Measurements from ENCODE around the gene M1AP.

The M1AP gene, protein sequence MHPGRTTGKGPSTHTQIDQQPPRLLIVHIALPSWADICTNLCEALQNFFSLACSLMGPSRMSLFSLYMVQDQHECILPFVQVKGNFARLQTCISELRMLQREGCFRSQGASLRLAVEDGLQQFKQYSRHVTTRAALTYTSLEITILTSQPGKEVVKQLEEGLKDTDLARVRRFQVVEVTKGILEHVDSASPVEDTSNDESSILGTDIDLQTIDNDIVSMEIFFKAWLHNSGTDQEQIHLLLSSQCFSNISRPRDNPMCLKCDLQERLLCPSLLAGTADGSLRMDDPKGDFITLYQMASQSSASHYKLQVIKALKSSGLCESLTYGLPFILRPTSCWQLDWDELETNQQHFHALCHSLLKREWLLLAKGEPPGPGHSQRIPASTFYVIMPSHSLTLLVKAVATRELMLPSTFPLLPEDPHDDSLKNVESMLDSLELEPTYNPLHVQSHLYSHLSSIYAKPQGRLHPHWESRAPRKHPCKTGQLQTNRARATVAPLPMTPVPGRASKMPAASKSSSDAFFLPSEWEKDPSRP

DNA sequence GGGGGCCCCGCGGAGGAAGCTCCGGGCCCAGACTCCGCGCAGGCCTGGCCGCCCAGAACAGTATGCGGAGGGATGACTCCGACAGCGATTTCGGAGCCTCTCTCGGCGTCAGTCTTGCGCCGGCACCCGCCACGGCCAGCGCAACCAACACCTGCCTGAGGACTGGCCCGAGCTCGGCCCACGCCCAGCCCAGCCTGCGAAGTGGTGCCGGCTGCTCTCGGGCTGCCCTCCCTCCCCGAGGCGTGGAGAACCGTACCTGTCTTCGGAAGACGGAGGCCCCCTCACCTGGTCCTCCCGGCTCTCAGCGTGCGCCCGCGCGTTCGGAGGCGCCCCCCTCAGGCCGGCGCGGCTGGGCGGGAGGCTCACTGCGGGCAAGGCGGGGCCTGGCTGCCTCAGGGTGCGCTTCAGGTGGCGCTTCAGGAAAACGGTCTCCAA lies at the start of gene M1AP:
M1AP (minus strand) TSS at position 322 of the 435 bp plus-strand sequence. CDS start 8,055 bp downstream, outside the sequence.
- DNase-seq, result peak in 1 of 2 experiments; percentile 6

GRCh38 chr2:74696829-74697228 lies 48.7 kb upstream of the M1AP start:
- DNase-seq, result no peak

DNA sequence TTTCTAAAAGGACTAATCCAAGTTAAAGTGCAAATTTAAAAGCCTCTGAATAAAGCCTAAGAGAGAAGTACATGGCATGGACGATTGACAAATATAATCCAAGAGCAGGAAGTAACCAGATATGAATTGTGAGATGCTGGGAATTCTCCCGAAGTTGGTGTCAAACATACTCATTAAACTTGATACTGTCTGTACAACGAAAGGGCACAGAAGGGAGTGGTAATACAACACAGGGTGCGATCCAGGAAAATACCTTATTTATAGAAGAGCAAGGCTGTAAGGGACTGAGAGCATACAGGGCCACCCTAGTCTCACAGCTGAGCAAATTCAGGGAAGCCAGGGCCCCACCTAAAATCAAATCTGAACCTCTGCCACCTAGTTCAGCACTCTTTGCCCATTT lies 47.5 kb upstream of the M1AP start:
- no peak for DNase-seq

GRCh38 chr2:74694281-74694680 lies 46.2 kb upstream of the M1AP start:
- DNase-seq, result no peak

DNA sequence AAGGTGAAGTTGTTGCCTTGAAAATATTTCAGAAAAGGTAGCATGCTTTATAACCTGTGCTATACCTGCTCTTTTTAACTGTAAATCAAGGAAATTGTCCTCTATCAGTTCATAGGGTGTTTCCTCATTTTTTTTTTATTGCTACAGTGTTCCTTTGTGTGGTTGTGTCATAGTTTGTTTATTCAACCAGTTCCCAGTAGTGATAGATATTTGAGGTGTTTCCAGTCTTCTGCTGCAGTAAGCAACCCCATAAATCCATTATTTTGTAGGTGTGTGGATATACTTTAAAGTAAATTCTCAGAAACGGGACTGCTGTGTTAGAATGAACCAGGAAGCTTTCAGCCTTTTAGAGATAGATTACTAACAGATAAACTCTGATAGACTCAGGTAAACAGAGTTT lies 45.5 kb upstream of the M1AP start:
- no peak for DNase-seq

DNA sequence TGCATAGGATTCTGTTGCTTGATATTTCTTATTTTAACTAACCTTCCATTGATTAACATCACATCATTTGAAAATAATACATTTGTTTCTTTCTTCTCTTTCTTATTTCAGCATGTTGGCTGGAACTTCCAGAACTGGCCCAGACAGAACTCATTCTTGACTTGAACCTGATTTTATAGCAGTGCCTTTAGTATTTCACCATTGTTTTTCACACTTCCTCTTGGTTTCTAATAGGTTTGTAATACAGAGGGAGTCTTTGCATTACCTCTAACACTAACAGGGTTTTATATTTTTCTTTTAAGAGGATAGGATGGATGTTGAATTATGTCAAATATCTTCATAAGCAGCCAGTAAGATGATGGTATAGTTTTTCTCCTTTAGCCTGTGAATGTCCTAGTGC lies 45.1 kb upstream of the M1AP start:
- DNase-seq, result no peak

GRCh38 chr2:74691929-74692328 lies 43.8 kb upstream of the M1AP start:
- no peak for DNase-seq

GRCh38 chr2:74690571-74690970 lies 42.4 kb upstream of the M1AP start:
- no peak for DNase-seq

DNA sequence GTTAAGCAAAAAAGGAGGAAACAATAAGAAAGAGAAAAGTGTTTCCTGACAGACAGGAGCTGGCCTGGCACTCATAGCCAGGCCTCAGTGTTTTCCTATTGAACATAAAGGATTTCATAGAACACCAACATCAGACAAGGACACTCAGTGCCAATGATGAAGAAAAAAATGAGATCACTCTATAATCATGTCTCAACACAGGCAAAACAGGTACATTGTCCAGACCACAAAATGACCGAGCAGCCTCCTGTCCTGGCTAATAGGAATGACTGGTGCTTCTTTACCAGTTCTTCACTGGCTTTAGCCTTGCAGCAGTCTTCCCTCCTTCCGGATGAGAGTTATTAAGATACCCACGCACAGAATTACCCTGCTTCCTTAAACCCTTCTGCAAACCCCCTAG lies 41.5 kb upstream of the M1AP start:
- DNase-seq, result no peak

DNA sequence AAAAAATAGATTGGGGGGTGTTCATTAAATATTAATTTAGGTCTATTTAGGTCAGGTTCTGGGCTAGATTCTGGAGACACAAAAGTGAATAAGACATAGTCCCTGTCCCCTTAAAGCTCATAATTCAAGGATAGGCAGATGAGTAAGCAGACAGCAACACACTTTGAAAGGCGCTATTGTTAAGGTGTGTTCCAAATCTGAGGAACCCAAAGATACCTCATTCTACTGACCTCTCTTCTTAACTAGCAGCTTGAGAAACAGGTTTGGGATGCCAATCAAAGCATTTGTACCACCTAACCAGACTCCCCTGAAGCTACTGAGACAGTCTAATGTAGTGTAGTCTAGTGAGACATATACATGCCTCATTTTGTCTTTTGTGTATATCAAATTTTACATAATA lies 40.8 kb upstream of the M1AP start:
- DNase-seq, result no peak

GRCh38 chr2:74685408-74685807 lies 37.3 kb upstream of the M1AP start:
- no peak for DNase-seq

GRCh38 chr2:74682501-74682900 lies 34.4 kb upstream of the M1AP start:
- DNase-seq, result no peak

- no peak for DNase-seq
These were observed 31.5 kb upstream of the M1AP start for GRCh38 chr2:74679615-74680014.

DNA sequence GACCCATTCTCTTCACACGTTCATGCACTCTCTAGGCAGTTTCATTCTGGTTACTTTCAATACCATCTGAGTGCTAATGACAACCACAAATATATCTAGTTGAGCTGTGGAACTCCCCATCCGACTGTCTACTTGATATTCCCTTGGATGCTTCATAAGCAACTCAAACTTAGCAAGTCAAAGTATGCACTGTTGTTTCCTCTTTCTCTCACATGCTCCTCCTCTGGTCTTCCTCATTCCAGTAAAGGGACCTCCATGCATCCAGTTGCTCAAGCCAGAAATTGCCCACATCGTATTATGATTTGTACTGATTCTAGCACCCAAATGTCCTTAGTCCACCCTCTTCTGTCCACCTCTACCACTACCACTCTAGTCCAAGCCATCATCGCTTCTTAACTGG lies 28.2 kb upstream of the M1AP start:
- no peak for DNase-seq

- DNase-seq, result no peak
These were observed 27.0 kb upstream of the M1AP start for GRCh38 chr2:74675090-74675489.

DNA sequence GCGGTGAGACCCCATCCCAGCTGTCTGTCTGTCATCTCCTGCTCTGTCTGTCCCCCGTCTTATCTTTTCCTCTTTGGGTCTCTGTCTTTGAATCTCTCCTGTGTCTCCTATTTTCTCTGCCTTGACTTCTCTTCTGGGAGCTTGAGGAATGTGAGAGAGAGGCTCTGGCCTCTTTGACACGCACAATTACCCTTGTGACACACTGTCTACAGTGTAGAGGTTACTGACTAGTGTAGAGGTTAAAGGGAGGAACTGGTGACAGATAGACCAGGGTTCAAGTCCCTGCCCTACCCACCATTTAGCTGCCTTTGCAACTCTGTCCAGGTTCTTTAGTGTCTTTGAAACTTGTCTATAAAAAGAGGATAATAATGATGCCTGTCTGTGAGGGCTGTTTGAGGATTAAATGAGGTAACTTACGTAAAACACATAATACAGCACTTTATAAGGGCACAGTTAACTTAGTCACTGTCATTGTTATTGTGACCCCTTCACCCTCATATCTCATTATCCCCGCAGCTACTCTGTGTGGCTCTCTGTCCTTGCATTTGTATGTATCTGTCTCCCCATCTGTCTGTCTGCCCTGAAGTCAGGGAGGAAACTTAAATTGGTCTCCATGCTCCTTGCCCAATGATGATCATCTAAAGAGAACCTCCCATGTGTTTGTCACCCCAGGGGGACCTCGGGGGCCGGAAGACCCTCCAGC lies 25.8 kb upstream of the M1AP start:
- DNase-seq, result no peak

GRCh38 chr2:74671479-74671878 lies 23.3 kb upstream of the M1AP start:
- no peak for DNase-seq

DNA sequence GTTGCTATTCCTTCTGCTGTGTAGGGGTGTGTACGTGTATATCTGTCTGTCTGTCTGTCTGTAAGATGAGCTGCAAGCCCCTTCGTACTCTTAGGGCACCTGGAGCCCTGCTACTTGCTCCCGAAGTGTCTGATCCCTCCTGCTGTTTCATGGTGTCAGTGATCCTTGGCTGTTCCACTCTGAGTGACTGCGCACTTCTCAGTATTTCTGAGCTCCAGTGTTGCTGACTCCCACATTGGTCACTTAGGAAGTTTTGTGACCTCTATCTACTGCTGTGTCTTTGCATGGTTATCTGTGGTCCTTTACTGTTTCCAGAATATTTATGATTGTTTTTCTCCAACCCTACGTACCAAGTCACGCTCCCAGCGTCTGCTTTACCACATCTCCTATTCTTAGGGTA lies 22.1 kb upstream of the M1AP start:
- no peak for DNase-seq

- no peak for DNase-seq
These were observed 20.0 kb upstream of the M1AP start for GRCh38 chr2:74668087-74668486.

DNA sequence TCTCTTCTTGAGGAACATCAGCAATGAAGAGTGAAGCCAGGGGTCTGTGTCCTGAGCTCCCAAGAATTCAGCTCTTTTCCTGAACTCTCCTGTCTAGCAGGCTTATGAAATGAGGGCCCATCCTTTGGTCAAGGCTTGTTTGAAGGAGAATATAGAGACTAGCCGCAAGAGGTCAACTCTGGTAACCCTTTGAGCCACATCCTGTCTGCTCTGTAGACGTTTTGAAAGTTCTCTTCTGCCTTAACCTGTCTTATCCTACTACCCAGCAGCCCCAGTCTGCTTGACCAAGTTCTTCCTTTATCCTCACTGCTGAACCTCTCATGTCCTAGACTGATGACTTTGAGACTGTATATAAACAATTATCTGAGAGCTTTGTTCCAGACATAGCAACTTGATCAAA lies 11.3 kb upstream of the M1AP start:
- DNase-seq, result no peak

- no peak for DNase-seq
These were observed 10.4 kb upstream of the M1AP start for GRCh38 chr2:74658516-74658915.

GRCh38 chr2:74655579-74655978 lies 7.4 kb upstream of the M1AP start:
- no peak for DNase-seq

DNA sequence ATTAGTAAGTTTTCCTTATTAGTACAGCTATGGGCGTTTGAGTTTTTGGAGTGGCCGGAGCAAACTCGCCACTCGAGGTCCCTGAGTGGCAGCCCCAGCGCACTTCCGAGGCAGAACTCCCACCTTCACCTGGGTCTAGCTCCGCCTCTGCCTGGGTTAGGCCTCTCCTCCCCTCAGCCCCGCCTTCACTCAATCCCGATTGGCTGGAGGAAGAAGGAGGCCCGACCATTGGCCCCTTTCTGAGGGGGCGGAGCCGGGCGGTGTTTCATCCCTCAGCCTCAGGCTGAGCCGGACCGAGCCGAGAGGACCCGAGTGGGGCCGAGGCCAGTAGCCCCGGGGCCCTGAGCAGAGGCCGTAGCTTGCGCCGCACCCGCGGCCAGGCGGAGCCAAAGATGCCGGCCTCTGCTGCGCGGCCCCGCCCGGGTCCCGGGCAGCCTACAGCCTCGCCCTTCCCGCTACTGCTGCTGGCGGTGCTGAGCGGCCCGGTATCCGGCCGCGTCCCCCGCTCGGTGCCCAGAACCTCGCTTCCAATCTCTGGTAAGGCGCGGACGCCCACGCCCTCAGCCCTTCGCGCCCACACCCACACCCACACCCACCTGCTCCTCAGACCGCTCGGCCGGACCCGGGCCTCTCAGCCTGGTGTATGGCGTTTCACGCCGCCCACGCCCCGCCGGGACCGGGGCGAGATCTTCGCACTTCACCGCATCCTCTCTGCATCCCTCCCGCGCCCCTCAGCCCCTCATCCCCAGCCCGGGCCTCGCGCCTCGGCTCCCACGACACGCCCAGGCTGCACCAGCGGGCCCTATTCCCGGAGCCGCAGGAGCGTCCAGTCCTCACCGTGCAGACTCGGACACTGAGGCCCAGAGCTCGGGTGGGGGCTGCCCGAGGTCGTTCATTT lies 6.1 kb upstream of the M1AP start, which contains the start of gene SEMA4F:
SEMA4F (plus strand) TSS at position 263 of the 898 bp plus-strand sequence; CDS start at position 393, 130 bp downstream.
- DNase-seq, result peak; percentile 92 to 93

Measured in stimulated activated CD4-positive, alpha-beta T cell treated with anti-CD3 and anti-CD28 coated beads, Interleukin-4, amount 100 ng/mL, for 4 hours (primary cell).